OCI-LY1 (cell line): ENCODE data around the gene IFT25.

ENCODE experiments used
- CTCF ChIP-seq: fragments of 200-600 bp; sonication (generic), shearing (Covaris generic); IDR thresholded peaks from 2 replicates; pipeline ENCODE4 v1.5.1; 2017; ENCODE audit warnings: mild to moderate bottlenecking, antibody characterized with exemption, low read length, moderate library complexity, mixed read lengths
- EZH2 ChIP-seq: fragments of 200-600 bp; sonication (generic), shearing (Covaris generic); IDR thresholded peaks from 2 replicates; pipeline ENCODE4 v1.8.0; 2017; ENCODE audit warnings: borderline replicate concordance, mixed run types, mild to moderate bottlenecking, antibody characterized with exemption, low read length, moderate library complexity, mixed read lengths

DNA sequence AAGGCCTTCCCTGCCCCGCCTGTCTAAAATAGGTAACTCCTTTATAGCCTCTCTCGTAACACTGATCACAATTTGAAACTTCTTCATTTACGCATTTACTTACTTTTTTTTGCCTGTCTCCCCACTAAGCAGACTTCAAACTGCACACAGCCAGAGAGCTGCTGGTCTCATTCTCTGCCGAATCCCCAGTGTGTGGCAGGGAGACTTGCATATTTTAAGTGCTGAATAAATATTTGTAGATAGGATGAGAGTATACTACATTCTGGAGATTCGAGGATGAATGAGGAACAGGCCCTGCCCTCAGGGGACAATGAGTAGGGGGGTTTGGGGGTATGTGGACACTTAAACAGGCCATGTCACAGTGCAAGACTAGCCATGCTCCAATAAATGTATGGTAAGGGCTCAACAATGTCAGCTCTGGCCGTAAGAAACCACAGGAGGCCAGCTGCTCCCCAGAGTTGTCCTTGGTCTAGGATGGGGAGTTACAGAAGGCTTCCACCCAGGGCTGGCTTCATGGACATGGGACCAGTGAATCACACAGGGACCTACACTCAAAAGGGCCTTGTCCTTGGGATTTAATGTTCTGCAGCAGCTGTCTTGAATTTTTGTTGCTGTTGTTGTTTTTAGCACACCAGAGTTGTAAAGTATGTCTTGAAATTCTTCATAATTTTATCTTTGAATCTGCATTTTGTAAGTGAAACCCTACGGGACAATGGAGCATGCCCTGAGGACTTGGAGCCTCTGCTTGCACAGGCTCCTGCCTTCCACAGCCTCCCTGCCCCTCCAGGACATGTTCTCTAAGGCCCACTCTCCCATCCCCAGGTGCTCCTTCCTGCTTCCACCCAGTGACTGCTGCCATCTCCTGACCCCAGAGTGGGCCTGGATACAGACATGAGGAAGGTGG, 43.0 kb downstream of the IFT25 start:
- no peak for TF ChIP-seq CTCF
- TF ChIP-seq EZH2: no peak
